Ammon's horn (tissue), 1 donor: ENCODE measurements around the gene SPRR1B.
A peak's percentile ranks its signal among the peaks of the same experiment; 100 is the strongest.
"Not testable (repeated sequence)": the region's sequence is repeated elsewhere in the genome, so short reads cannot be mapped to it uniquely, and the experiment has no call there.

ENCODE experiments used
- DNase-seq: peaks from one replicate; pipeline ENCODE4 v3.0.0-alpha.2; 2016; ENCODE audit warnings: low spot score

SPRR1B gene

DNA sequence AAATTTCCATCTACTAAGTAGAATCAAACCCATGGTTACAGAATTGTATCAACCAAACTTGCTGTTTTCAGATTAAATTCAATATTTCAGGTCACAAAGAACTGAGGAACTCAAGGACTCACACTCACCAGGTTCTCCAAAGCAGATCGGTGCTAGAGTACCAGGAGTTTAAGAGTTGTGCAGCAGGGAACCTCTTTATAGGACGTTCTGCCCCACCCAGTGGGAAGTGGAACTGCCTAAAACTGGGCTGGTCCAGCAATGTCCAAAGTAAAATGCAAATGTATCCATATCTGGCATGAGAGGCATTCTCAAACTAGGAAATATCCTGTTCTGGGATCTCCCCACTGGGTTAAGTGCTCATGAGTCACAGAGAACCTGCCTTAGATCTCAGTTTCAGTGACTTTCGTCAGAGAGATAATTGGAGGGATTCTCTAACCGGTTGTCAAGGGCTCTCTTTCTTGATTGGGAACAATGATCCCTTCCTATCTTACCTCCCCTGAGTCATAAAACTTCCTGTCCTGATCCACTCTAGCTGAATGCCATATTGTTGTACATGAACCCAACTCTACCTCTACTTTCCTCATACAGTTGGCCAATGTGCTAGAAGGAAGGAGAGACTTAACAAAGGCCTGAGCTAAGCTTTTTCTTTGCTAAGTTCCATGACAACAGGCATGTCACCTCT lies 10.1 kb downstream of the SPRR1B start, which contains the start of gene SPRR2D:
Gene SPRR2D (minus strand): TSS at position 171 of the 682 bp plus-strand sequence. CDS start 774 bp downstream, outside the sequence.
- DNase-seq = no peak

- DNase-seq = peak; percentile 8
These were observed 18.2 kb downstream of the SPRR1B start for GRCh38 chr1:153049211-153049610.

DNA sequence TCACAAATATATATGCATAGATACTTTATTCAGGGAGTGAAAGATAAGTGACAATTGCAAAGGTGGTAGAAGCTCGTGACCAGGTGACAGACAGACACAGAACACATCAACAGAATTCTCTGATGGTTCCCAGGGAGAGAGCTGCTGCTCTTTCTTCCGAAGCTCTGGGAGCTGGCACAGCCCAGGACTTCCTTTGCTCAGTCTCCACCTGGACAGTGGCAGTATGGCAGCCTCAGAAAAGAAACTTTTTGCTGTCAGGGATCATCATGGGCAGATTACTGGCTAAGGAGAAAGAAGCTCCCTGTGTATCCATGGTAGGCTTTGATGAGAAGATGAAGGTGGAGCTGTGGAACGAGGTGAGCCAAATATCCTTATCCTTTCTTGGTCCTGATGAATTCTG lies 25.1 kb downstream of the SPRR1B start:
- DNase-seq = not testable (repeated sequence)

- no peak for DNase-seq
These were observed 26.4 kb downstream of the SPRR1B start, which contains the start of gene SPRR2A for GRCh38 chr1:153057375-153057774. TSS of gene SPRR2A (minus strand) at chr1:153057512. CDS start at chr1:153056735, 777 bp downstream.

- DNase-seq = no peak
These were observed 27.2 kb downstream of the SPRR1B start for GRCh38 chr1:153058154-153058553.

DNA sequence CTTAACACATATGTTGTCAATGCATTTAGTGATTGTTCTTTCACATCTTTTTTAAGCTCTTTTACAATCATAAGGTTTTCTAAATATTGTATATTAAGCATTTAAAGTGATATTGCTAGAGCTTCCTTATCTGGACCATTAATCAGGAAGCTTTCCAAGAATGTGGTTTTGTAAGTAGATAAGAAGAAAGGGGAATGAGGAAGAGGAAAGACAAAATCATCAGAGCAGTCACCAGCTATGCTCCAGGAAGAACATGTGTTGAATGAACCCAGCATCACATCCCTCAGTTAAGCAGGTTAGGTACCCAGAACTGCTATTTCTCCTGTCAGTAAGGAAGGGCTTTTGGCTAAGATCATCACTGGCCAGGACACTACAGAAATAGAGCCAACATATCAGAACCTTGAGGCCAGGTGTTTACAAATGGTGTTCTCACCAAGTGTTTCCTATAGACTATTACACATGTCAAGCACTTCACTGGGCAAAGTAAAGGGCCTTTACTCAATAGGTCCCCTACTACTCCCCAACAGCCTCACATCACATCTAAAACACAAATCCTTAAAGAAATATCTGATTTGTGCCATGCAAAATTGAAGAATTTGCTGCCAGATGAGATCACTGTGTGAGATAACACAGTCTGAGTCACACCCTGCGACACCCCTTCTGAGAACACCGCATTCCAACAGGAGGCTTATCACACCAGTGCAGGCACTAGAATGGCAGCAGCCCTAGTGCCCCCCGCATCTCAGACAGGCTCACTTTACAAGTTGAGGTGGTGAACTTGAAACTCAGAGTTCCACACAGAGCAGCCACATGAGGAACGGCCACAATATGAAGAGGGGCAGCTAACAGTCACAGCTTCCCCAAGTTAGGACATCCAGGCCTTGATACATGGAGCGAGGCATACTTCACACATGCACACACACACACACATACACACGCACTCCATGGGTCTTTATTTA lies 28.1 kb downstream of the SPRR1B start:
- no peak for DNase-seq

DNA sequence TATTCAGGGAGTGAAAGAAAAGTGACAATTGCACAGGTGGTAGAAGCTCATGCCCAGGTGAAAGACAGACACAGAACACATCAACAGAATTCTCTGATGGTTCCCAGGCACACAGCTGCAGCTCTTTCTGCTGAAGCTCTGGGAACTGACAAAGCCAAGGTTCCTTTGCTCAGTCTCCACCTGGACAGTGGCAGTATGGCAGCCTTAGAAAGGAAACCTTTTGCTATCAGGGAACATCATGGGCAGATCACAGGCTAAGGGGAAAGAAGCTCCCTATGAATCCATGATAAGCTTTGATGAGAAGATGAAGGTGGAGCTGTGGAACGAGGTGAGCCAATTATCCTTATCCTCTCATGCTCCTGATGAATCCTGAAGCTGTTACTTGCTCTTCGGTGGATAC lies 39.2 kb downstream of the SPRR1B start:
- no peak for DNase-seq

DNA sequence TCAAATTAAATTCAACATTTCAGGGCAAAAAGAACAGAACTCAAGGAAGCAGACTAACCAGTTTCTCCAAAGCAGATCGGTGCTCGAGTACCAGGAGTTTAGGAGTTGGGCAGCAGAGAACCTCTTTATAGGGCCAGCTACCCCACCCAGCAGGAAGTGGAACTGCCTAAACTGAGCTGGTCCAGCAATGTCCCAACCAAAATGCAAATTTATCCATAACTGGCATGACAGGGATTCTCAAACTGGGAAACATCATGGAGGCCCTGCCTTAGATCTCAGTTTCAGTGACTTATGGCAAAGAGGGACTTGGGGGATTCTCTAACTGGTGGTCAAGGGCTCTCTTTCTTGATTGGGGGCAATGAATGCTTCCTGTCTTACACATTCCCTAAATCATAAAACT lies 40.5 kb downstream of the SPRR1B start, which contains the start of gene SPRR2B:
Gene SPRR2B (minus strand): TSS at position 101 of the 400 bp plus-strand sequence. CDS start 772 bp downstream, outside the sequence.
- no peak for DNase-seq

DNA sequence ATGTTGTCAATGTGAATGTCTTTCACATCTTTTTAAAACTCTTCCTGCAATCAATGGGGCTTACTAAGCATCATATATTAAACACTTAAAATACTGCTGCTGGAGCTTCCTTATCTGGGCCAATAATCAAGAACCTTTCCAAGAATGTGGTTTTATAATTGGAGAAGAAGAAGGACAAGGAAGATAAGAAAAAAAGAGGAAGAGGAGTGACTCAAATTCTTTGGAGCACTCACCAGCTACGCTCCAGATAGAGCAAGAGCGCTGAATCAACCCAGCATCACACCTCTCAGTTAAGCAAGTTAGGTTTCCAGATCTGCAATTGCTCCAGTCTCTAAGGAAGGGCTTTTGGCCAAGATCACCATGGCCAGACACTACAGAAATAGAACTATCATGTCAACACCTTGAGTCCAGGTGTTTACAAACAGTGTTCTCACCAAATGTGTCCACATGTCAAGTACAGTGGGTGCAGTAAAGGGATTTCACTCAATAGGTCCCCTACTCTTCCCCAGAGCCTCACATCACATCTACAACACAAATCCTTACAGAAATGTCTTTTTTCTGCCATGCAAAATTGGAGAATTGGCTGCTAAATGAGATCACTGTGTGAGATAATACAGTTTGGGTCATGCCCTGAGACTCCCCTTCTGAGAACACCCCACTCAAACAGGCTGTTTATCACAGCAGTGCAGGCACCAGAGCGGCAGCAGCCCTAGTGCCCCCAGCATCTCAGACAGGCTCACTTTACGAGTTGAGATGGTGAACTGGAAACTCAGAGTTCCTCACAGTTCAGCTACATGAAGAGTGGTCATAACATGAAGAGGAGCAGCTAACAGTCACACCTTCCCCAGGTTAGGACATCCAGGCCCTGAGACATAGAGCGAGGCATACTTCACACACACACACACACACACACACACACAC lies 42.1 kb downstream of the SPRR1B start:
- no peak for DNase-seq

- no peak for DNase-seq
These were observed 50.7 kb downstream of the SPRR1B start for GRCh38 chr1:153081736-153082135.
